ENCODE results near the gene CDR2L.
"Not testable (repeated sequence)": the region's sequence is repeated elsewhere in the genome, so short reads cannot be mapped to it uniquely, and the experiment has no call there.

Gene CDR2L

DNA sequence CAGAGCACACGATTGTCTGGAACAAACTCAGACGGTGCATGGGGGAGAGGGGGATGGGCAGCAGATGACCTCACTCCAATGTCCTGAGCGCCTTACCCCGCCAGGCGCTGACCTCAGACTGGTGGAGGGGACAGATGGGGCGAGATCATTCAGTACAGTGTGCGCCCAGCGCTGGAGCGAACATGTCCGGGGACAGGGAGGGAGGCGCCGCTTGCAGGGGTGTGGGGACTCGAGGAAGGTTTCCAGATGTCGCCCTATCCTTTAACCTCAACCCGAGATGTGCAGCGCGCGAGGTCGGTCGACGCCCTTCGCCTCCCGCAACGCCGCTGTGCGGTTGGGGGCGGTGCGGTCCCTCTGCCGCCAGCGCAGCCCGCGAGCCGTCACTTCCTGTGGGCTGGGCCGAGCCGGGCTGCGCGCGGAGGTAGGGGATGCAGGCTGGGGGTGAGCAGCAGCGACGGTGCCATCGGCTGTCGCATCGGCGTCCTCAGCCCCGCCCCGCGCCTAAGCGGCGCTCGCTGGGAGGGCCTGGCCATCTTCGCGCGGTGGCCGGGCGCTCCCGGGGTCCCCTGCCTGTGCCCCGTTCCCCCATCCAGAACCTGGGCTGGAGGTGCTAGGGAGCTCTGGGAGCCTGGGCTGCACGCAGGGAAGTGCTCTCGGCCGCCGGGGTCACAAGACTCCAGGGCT, 5.3 kb upstream of the CDR2L start:
- peak; percentile 50 for DNase-seq

DNA sequence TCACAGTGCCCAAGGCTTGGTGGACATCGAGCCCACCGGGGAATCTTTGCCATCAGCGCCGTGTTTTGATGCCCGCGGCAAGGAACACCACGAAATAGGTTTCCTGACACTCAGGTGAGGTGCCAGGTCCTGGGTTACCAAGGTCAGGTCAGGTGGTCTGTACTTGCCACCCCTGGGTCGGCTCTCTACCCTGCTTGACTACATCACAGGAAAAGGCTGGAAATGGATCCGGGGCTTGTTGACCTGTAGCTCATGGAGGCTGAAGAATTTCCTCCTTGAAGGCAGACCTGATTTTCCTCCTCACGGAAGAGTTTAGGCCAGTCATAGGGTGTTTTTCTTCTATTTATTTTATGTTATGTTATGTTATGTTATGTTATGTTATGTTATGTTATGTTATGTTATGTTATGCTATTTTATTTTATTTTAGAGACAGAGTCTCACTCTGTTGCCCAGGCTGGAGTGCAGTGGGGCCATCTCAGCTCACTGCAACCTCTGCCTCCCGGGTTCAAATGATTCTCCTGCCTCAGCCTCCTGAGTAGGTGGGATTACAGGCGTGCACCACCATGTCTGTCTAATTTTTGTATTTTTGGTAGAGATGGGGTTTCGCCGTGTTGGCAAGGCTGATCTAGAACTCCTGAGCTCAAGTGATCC, 4.6 kb upstream of the CDR2L start:
- not testable (repeated sequence) for DNase-seq

DNA sequence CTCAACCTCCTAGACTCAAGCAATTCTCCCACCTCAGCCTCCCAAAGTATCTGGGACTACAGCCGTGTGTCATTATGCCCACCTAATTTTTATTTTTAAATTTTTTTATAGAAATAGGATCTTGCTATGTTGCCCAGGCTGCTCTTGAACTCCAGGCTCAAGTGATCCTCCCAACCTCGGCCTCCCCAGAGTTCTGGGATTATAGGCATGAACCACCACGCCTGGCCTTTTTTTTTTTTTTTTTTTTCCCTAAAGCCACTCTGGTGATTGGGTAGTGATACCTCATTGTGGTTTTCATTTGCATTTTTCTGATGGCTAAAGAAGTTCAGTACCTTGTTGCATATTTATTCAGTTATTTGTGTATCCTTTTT, 1.2 kb upstream of the CDR2L start:
- no peak for DNase-seq

DNA sequence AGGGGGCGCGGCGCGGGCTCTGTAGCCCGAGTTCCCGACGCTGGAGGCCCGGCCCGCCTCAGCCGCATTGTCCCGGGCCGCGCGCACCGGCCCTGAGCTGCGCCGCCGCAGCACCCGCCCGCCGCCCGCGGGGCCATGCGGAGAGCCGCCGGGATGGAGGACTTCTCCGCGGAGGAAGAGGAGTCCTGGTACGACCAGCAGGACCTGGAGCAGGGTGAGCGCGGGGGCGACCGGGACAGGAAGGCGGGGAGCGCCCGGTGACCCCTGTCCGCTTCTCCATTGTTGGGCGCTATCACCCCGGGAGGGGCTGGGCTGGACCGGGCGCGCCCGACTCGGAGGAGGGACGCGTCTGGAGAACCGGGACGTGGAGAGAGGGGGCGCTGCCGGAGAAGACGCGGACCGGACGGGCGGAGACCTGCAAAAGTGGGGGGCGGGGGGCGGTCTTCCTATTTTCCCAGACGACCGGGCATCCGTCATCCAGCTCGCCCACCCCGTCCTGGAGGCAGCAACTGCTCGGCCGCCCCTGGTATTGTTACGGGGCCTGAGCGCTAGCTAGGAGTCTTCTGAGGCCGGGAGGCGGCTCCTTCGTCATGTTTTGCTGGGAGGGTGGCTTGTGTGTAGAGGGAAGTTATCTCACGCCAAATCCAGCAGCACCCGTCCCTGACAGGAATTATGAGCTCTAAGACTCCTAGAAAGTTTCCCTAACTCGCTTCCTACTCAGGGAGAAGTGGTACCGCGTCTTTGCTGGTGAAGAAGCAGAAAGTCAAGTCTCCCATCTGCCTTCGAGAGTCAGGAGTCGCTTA, 678 bp downstream of the CDR2L start:
- DNase-seq: peak; percentile 85

DNA sequence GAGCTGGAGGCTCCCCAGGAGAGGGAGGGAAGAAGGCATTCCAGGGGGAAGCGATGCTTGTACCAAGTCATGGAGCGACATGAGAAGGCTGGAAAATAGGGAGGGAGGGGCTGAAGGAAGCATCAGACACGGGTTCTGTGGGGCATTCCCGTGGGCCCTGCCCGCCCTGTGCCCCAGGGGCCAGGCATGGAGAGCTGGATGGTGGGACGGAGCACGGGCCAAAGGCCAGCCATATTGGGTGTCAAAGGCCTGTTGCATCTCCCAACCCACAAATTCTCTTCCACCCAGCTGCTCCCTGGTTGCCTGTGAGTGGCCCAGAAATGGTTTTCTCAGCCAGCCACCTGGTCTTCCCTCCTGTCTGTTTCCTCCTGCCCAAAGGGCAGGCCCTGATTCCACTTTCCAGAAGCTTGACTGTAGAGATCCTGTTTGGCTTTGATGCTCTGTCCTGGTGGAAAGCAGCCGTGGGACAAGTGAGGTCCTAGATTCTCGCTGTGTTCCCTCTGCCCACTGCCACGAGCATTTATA, 3.2 kb downstream of the CDR2L start:
- DNase-seq: no peak

DNA sequence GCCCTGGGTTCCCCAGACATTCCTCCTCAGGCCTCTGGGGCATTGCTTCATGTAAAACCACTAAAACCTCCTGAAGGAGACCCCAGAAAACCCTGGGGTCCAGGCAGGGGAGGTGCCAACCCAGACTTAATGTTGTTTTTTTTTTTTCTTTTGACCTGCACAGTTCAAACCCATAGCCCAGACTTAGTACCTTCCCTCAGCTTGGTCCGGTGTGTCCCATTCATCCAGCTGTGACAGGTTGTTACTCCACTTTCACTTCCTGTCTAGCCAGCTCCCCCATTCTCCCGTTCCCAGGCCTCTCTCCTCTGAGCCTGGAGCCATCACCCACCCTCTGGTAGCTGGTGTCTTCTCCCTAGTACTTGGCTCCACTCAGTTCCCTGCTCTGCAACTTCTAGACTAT, 4.8 kb downstream of the CDR2L start:
- no peak for DNase-seq

DNA sequence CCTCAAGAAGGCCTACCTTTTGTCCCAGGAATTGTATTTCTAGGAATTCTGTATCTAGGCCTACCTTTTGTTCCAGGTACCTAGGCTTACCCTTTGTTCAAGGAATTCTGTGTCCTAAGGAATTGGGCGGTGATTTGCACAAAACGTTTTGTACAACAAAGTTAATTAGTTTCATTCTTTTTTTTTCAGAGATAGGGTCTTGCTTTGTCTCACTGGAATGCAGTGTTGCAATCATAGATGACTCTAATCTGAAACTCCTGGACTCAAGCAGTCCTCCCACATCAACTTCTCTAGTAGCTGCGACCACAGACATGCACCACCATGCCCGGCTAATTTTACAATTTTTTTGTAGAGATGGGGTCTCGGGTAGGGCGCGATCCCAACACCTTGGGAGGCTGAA, 7.0 kb downstream of the CDR2L start:
- DNase-seq: peak; percentile 72

DNA sequence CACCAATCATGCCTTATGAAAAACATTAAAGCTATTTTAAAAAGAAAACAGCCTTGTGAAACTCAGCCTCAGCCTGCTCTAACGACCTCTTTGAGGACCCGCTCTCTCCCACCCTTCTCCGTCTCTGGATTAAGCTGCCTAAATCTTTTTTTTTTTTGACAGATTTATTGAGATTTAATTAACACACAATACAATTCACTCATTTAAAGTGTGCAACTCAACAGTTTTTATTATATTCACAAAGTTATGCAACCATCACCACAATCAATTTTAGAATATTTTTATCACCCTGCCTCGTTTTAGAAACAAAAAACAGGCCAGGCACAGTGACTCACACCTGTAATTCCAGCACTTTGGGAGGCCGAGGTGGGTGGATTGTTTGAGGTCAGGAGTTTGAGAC, 8.4 kb downstream of the CDR2L start:
- DNase-seq: no peak

DNA sequence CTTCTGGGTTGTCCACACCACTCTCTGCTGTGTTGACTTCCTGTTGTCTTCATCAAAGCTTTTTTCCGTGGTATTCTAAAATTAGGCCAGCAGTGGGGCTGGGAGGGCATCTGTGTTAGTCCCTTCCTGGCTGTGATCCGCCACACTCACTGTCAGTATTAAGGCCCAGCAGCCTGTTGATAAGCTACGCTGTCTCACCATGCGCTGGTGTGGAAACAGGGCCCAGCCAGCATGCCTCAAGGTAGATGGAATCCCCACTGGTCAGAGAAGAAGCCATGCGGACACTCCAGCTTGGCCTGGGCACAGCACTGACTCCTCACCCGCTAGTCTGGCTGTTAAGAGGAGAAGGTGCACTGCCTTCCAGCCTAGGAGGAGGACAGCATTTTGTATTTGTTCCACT, 11.4 kb downstream of the CDR2L start:
- no peak for DNase-seq

DNA sequence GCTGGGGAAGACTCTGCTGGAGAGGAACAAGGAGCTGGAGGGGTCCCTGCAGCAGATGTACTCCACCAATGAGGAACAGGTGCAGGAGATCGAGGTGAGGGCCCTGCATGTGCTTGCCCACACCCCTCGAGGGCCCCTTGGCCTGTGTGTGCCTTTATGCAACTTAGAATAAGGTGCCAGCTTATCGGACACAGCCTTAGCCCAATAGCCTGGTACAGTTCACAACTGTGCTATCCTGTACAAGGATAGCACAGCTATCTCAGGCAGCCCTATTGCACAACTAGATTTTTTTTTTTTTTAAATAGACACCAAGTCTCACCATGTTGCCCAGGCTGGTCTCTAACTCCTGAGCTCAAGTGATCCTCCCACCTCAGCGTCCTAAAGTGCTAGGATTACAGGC, 12.1 kb downstream of the CDR2L start:
- no peak for DNase-seq

DNA sequence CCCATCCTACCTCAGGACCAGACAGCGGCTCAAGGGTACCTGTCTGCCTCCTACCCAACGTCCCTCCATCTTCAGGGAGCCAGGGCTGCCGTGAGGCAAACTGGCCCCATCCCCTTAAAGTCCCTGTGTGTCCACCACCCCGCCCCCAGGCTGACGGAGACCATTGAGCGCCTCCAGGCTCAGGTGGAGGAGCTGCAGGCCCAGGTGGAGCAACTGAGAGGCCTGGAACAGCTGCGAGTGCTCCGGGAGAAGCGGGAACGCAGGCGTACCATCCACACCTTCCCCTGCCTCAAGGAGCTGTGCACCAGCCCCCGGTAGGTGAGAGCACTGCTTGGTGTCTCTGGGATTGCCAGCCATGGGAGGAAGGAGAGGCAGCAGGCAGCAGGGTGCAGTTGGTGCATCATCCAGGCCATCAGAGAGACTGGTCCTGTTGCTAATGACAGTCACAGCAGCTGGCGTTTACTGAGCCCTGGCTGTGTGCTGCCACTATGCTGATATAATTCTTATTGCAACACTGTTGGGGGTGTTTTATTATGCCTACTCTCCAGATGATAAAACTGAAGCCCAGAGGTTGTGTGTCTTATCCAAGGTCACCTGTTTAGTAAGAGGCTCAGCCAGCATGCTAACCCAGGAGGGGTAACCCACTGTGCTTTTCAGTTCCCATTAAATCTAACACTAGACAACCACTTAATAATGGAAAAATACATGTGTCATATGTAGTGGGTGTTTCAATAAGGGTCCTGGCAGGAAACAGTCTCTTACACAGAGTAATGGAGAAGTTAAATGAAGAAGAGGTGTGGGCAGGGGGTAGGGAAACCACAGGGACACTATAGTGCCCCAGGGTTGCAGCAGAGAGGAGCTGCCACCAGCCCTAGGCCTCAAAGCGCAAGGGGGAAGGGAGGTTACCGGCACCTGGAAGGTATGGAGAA, 14.7 kb downstream of the CDR2L start:
- no peak for DNase-seq

DNA sequence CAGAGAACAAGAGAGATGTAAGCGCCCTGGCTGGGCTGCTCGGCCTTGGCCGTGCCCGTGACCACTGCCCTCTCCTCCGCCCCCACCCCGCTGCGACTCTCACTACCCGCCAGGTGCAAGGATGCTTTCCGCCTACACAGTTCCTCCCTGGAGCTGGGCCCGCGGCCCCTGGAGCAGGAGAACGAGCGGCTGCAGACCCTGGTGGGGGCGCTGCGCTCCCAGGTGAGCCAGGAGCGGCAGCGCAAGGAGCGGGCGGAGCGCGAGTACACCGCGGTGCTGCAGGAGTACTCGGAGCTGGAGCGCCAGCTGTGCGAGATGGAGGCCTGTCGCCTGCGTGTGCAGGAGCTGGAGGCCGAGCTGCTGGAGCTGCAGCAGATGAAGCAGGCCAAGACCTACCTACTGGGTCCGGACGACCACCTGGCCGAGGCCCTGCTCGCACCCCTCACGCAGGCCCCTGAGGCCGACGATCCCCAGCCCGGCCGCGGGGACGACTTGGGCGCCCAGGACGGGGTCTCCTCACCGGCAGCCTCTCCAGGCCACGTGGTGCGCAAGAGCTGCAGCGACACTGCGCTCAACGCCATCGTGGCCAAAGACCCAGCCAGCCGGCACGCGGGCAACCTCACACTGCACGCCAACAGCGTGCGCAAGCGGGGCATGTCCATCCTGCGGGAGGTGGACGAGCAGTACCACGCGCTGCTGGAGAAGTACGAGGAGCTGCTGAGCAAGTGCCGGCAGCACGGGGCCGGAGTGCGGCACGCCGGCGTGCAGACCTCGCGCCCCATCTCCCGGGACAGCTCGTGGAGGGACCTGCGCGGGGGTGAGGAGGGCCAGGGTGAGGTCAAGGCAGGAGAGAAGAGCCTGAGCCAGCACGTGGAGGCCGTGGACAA, 15.9 kb downstream of the CDR2L start:
- DNase-seq: no peak

DNA sequence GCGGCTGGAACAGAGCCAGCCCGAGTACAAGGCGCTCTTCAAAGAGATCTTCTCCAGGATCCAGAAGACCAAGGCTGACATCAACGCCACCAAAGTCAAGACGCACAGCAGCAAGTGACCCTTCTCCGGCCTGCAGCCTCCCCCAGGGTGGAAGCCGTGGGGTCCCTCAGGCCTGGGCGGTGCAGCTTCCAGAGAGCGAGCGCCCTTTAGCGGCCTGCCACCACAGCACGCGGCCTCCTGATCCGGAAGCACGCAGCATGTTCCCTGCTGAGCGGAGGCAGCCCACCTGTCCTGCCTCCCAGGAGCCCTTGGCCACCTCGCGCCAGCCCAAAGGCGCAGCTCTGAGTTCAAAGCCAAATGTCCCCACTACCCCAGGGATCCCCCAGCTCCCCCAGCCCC, 16.5 kb downstream of the CDR2L start:
- no peak for DNase-seq

DNA sequence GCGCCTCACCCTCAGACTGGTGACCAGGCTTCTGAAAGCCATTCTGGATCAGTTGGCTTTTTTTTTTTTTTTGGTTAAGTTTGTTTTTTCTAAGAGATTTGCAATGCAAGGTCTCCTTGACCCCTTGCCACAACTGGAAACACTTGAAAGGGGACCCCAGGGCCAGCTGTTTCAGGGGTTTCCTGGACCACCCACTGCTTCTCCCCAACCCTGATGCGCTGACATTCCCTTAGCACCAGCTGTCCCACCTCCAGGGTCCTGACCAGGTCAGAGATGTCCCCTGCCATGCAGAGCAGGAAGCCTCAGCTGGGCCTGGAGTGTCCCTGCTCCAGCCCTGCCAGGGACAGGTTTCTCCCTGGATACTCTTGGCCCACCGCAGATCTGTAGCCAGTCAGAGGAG, 16.9 kb downstream of the CDR2L start:
- DNase-seq: no peak

DNA sequence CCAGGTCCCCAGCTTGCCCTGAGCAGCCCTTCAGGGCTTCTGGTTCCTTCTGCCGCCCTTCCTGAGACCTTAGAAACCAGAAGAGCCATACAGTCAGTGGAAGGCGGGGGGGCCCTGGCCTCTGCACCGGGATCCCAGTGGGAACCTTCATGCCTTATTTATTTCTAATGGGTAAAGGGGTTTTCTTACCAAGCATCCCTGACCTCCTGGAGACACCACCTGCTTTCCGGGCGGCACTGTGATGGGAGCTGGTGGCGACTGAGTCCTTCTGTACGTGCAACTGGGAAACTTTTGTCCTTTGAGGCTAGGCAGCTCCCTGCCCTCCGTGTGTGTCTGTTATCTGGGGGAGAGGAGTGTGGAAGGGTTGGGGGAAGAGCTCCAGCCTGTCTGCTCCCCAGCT, 17.9 kb downstream of the CDR2L start:
- DNase-seq: no peak

DNA sequence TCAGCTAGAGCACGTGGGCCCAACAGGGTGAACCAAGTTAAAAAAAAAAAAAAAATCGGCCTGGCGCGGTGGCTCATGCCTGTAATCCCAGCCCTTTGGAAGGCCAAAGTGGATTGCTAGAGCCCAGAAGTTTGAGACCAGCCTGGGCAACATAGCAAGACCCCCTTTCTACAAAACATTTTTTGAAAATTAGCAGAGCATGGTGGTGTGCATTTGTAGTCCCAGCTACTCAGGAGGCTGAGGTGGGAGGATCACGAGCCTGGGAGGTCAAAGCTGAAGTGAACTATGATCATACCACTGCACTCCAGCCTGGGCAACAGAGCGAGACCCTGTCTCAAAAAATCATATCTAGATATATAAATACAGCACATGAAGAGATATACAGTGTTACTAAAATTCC, 18.7 kb downstream of the CDR2L start:
- not testable (repeated sequence) for DNase-seq

DNA sequence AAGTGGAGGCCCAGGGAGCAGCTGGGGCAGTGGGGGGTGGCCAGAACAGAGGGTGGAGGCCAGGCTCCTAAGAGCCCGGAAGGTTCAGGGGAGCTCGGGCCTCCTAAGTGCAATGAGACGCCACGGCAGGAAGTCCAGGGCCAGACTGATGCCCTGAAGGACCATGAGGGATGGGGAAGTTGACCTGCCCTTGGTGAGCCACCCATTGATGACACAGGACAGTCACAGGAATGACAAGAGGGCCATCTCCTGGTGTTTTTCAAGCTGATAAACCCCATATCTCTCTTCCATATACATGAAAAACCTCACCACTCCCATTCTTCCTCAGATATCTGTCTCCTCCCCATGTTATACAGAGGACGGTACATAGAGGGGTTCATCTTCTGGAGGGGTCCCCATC, 19.2 kb downstream of the CDR2L start:
- no peak for DNase-seq

DNA sequence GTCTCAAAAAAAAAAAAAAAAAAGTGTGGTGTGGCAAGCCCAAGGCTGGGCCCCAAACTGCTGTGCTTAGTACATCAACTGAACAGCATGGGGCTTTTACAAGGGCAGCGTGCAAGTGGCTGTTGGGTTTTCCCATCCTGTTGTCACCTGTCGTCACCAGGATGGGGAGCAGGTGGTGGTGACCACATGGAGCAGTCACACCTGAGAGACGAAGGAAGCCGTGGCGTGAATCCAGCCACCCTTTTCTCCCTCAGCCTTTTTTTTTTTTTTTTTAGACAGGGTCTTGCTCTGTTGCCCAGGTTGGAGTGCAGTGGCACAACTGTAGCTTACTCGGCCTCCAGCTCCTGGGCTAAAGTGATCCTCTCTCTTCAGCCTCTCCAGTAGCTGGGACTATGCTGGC, 20.9 kb downstream of the CDR2L start:
- DNase-seq: no peak

DNA sequence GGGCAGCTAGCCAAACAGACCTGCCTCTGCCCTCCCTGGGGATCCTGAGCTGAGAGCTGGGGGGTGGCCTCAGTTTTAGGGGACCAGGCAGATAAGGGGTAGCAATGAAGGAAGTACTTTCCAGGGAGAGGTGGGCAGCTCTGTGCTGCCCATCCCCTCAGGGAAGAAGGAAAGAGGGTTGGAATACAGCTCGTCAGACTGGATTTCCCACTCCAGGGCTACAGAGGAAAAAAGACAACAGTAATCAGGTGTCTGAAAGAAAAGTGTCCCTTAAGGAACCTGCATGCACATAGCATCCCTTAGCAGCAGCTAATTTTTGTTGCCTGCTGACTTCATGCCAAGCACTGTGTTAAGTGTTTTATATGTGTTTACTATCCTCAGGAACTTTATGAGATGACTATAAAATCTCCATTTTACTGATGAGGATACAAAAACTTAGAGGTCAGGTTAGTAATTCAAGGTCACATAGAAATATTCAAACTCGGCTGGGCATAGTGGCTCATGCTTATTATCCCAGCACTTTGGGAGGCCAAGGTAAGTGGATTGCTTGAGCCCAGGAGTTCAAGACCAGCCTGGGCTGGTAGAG, 21.8 kb downstream of the CDR2L start:
- DNase-seq: no peak

DNA sequence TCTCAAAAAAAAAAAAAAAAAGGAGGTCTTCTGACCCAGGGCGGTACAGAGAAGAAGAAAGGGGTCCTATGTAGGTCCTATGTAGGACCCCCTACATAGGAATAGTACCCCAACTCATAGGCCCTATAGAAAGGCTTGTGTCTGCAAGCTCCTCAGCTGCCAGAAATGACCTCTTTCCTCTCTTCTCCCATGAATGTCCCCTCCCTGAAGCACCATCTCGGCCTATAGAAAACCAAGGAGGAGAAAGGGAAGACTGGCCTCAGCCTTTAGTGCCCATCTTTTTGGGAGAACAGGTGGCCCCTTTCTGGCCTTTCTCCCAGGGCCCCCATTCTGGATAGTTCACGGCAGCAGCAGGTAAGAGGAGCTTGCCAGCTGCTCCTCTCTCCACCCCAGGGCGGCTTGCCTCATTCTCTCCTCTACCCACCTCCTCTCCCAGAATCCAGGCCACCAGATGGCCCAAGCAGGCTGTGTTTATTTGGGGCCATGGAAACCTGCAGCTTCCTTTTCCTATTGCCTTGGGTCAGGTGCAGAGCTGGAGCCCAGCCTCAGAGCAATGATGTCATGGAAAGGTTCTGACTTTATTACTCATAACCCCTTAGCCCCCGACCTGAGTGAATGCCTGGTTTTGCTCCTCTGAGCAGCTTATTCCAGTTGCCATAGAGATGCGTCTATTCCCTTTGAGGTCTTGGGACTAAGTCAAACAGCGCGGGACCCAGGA, 23.4 kb downstream of the CDR2L start:
- DNase-seq: peak; percentile 4
